ENCODE measurements around the gene FAM13B. TPM values are rescaled to one million over a fixed set of nuclear protein-coding genes. Genes with fewer than 3 reads are reported as not detected.

Gene FAM13B
- total and polyA plus RNA-seq, 2 of the 8 experiments (the other 6 are each of a cell fraction or from before 2014, with no cell fraction given) = 6.4 to 17.0 TPM

Small RNAs within 50 kb of the gene (small RNA-seq; reads per million reads assigned to genes)
- not detected for gene RNU6-1148P (ENCODE audit: insufficient read depth)

Other genes starting within 250 kb of the FAM13B start
- not detected in 2 replicates for gene MYOT, start 165.2 kb downstream of the FAM13B start, total RNA-seq (2021; fragmentation: NEBNext Ultra II Directional; extraction: Animal tissue kit (Norgen Biotek cat#: 25700))
- not detected in 2 replicates for gene MYOT, start 165.2 kb downstream of the FAM13B start, polyA plus RNA-seq (2011; rRNA removed)
- gene PKD2L2, start 143.6 kb downstream of the FAM13B start, total RNA-seq (2021; fragmentation: NEBNext Ultra II Directional; extraction: Animal tissue kit (Norgen Biotek cat#: 25700)) = not detected in 2 replicates
- gene PKD2L2, start 143.6 kb downstream of the FAM13B start, polyA plus RNA-seq (2011; rRNA removed) = not detected in 2 replicates
- gene WNT8A, start 51.0 kb upstream of the FAM13B start, total RNA-seq (2021; fragmentation: NEBNext Ultra II Directional; extraction: Animal tissue kit (Norgen Biotek cat#: 25700)) = 0.27 TPM in 1 of 2 replicates, not detected in the other
- gene WNT8A, start 51.0 kb upstream of the FAM13B start, polyA plus RNA-seq (2011; rRNA removed) = 0.06 TPM in 1 of 2 replicates, not detected in the other
- 0.63 and 0.89 TPM in 2 replicates for gene NME5, start 106.3 kb upstream of the FAM13B start, total RNA-seq (2021; fragmentation: NEBNext Ultra II Directional; extraction: Animal tissue kit (Norgen Biotek cat#: 25700))
- gene NME5, start 106.3 kb upstream of the FAM13B start, polyA plus RNA-seq (2011; rRNA removed) = 0.46 and 0.48 TPM in 2 replicates
- 75.8 and 78.5 TPM in 2 replicates for gene BRD8, start 145.6 kb upstream of the FAM13B start, total RNA-seq (2021; fragmentation: NEBNext Ultra II Directional; extraction: Animal tissue kit (Norgen Biotek cat#: 25700))
- 28.8 and 37.8 TPM in 2 replicates for gene BRD8, start 145.6 kb upstream of the FAM13B start, polyA plus RNA-seq (2011; rRNA removed)
- gene KIF20A, start 146.0 kb upstream of the FAM13B start, total RNA-seq (2021; fragmentation: NEBNext Ultra II Directional; extraction: Animal tissue kit (Norgen Biotek cat#: 25700)) = 67.1 and 68.1 TPM in 2 replicates
- 26.4 and 33.3 TPM in 2 replicates for gene KIF20A, start 146.0 kb upstream of the FAM13B start, polyA plus RNA-seq (2011; rRNA removed)
- gene CDC23, start 180.2 kb upstream of the FAM13B start, total RNA-seq (2021; fragmentation: NEBNext Ultra II Directional; extraction: Animal tissue kit (Norgen Biotek cat#: 25700)) = 43.6 and 45.7 TPM in 2 replicates
- 20.9 and 32.6 TPM in 2 replicates for gene CDC23, start 180.2 kb upstream of the FAM13B start, polyA plus RNA-seq (2011; rRNA removed)
- gene GFRA3, start 241.5 kb upstream of the FAM13B start, total RNA-seq (2021; fragmentation: NEBNext Ultra II Directional; extraction: Animal tissue kit (Norgen Biotek cat#: 25700)) = 0.88 and 1.2 TPM in 2 replicates
- 3.4 TPM in 2 replicates for gene GFRA3, start 241.5 kb upstream of the FAM13B start, polyA plus RNA-seq (2011; rRNA removed)

Data from H1 (cell line).